ENCODE measurements around the gene SOS2.

- TF ChIP-seq, protein P1, sequence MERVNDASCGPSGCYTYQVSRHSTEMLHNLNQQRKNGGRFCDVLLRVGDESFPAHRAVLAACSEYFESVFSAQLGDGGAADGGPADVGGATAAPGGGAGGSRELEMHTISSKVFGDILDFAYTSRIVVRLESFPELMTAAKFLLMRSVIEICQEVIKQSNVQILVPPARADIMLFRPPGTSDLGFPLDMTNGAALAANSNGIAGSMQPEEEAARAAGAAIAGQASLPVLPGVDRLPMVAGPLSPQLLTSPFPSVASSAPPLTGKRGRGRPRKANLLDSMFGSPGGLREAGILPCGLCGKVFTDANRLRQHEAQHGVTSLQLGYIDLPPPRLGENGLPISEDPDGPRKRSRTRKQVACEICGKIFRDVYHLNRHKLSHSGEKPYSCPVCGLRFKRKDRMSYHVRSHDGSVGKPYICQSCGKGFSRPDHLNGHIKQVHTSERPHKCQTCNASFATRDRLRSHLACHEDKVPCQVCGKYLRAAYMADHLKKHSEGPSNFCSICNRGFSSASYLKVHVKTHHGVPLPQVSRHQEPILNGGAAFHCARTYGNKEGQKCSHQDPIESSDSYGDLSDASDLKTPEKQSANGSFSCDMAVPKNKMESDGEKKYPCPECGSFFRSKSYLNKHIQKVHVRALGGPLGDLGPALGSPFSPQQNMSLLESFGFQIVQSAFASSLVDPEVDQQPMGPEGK (CRISPR knock-in tag; IDR thresholded peaks at IDR 0.05; ENCODE audit: borderline replicate concordance): no peak
- TF ChIP-seq ARNTL (CRISPR knock-in tag; IDR thresholded peaks at IDR 0.05; ENCODE audit: borderline replicate concordance, low read depth) (no peak), ZFP30 (CRISPR knock-in tag; IDR thresholded peaks at IDR 0.05) (no peak), RARB (CRISPR knock-in tag; IDR thresholded peaks at IDR 0.05) (no peak), TSHZ2 (CRISPR knock-in tag; IDR thresholded peaks at IDR 0.05) (no peak), GLIS3 (CRISPR knock-in tag; IDR thresholded peaks at IDR 0.05) (no peak), TOX (CRISPR knock-in tag; IDR thresholded peaks at IDR 0.05; ENCODE audit: borderline replicate concordance) (no peak), CSRNP3 (CRISPR knock-in tag; IDR thresholded peaks at IDR 0.05) (no peak)
Measured at GRCh38 chr14:50254248-50254647, 22.9 kb upstream of the SOS2 start.
